B cell (primary cell): ENCODE measurements around the gene TMEM44. TPM values are rescaled to one million over a fixed set of nuclear protein-coding genes. Genes with fewer than 3 reads are reported as not detected.

Experiments used
- ATAC-seq: fragments of 200-7000 bp; cut with Tn5 transposase; one replicate; pipeline ENCODE4 v1.10.0; 2021; ENCODE audit warnings: low read depth, mild to moderate bottlenecking, moderate number of reproducible peaks, moderate library complexity
- CTCF ChIA-PET: fragments of 350-600 bp; sonication (Branson Sonifier 250); formaldehyde crosslinking; loops from one replicate; lab custom pipeline; 2021; ENCODE audit warnings: antibody characterized with exemption, inconsistent platforms; lab: Charles Lee
- POLR2A ChIA-PET: fragments of 350-600 bp; sonication (Branson Sonifier 250); formaldehyde crosslinking; loops from one replicate; lab custom pipeline; 2021; ENCODE audit warnings: antibody characterized with exemption; lab: Charles Lee
- DNase-seq: peaks from one replicate; pipeline ENCODE4 v3.0.0; 2013
- H2AFZ ChIP-seq: 2 replicates; pipeline ENCODE4 v1.6.1; 2012; ENCODE audit warnings: mild to moderate bottlenecking, low read depth, low read length; ENCODE audit not compliant: insufficient read depth, poor library complexity, severe bottlenecking
- H3K27ac ChIP-seq, 2 donors: 1 replicate in 1 of 2; 2 replicates in 1 of 2; pipeline ENCODE4 v1.5.1; 2012 to 2013; ENCODE audit warnings: low read length in 2 of 2, mild to moderate bottlenecking in 2 of 2, moderate library complexity in 1 of 2
- H3K27me3 ChIP-seq, 4 experiments: fragments of 200-600 bp in 1 of 4; sonication (generic) in 1 of 4; replicated peaks in 1 of 4; 1 replicate in 2 of 4; 2 replicates in 2 of 4; pipeline versions ENCODE4 v1.6.1 to v1.7.0; 2013 to 2016; ENCODE audit warnings: low read length in 3 of 4, mild to moderate bottlenecking in 2 of 4, mixed read lengths in 1 of 4, moderate library complexity in 1 of 4; ENCODE audit not compliant: insufficient read depth in 4 of 4, control insufficient read depth in 3 of 4; ENCODE audit errors: control extremely low read depth in 1 of 4
- H3K36me3 ChIP-seq, 2 experiments: replicated peaks in 1 of 2; 1 replicate in 1 of 2; 2 replicates in 1 of 2; pipeline versions ENCODE4 v1.6.1 to v1.7.1; 2013; ENCODE audit warnings: low read length in 1 of 2; ENCODE audit not compliant: insufficient read depth in 2 of 2, control insufficient read depth in 1 of 2; ENCODE audit errors: control extremely low read depth in 1 of 2, extremely low read depth in 1 of 2
- H3K4me1 ChIP-seq, 2 donors: fragments of 200-600 bp in 1 of 2; sonication (generic) in 1 of 2; 1 replicate in 1 of 2; 2 replicates in 1 of 2; pipeline versions ENCODE4 v1.5.1 to v1.6.1; 2013 to 2017; ENCODE audit warnings: low read length in 2 of 2; ENCODE audit not compliant: control insufficient read depth in 2 of 2, insufficient read depth in 2 of 2
- H3K4me2 ChIP-seq: replicated peaks from 2 replicates; pipeline ENCODE3; 2012; ENCODE audit warnings: mild to moderate bottlenecking, low read depth, low read length; ENCODE audit not compliant: poor library complexity, severe bottlenecking
- H3K4me3 ChIP-seq, 5 experiments: fragments of 200-600 bp in 1 of 5; sonication (generic) in 1 of 5; 1 replicate in 3 of 5; 2 replicates in 2 of 5; pipeline versions ENCODE4 v1.5.1 to v1.7.0; 2011 to 2016; ENCODE audit warnings: low read length in 4 of 5, mild to moderate bottlenecking in 4 of 5, low read depth in 2 of 5, control low read depth in 1 of 5, moderate library complexity in 1 of 5; ENCODE audit not compliant: insufficient read depth in 1 of 5; ENCODE audit errors: control extremely low read depth in 1 of 5, extremely low read depth in 1 of 5
- H3K79me2 ChIP-seq: fragments of 200-600 bp; sonication (generic); one replicate; pipeline ENCODE4 v1.6.0; 2016; ENCODE audit warnings: low read length; ENCODE audit not compliant: control insufficient read depth, insufficient read depth
- H3K9ac ChIP-seq: fragments of 200-600 bp; sonication (generic); 2 replicates; pipeline ENCODE4 v1.6.1; 2017; ENCODE audit warnings: mild to moderate bottlenecking, low read length, moderate library complexity
- H3K9me3 ChIP-seq, 3 donors: one replicate each; pipeline versions ENCODE4 v1.6.1 to v1.7.1; 2013; ENCODE audit warnings: low read length in 2 of 3; ENCODE audit not compliant: control insufficient read depth in 2 of 3, insufficient read depth in 1 of 3; ENCODE audit errors: control extremely low read depth in 1 of 3
- H4K20me1 ChIP-seq: 2 replicates; pipeline ENCODE4 v1.6.0; 2012; ENCODE audit warnings: mild to moderate bottlenecking, low read length; ENCODE audit not compliant: insufficient read depth, control insufficient read depth, poor library complexity, severe bottlenecking
- H3K27ac Mint-ChIP-seq: one replicate; pipeline ENCODE4 v1.8.0; 2021; ENCODE audit warnings: mixed read lengths
- H3K27me3 Mint-ChIP-seq: one replicate; pipeline ENCODE4 v1.8.0; 2021; ENCODE audit warnings: mixed read lengths
- H3K4me1 Mint-ChIP-seq: one replicate; pipeline ENCODE4 v1.8.0; 2021; ENCODE audit warnings: mixed read lengths
- H3K4me3 Mint-ChIP-seq: one replicate; pipeline ENCODE4 v1.8.0; 2021; ENCODE audit warnings: mixed read lengths
- H3K9me3 Mint-ChIP-seq: one replicate; pipeline ENCODE4 v1.8.0; 2022; ENCODE audit warnings: mixed read lengths; ENCODE audit not compliant: insufficient read depth
- CTCF ChIP-seq: fragments of 200-600 bp; IDR thresholded peaks from one replicate; pipeline ENCODE4 v1.8.0; 2022; ENCODE audit warnings: antibody characterized with exemption, mild to moderate bottlenecking
- EZH2 ChIP-seq: IDR thresholded peaks from 2 replicates; pipeline ENCODE4 v1.6.1; 2012; ENCODE audit warnings: borderline replicate concordance, low read depth, mild to moderate bottlenecking, moderate library complexity, low read length; ENCODE audit not compliant: insufficient read depth, poor library complexity, severe bottlenecking
- WGBS: methylation state at CpG from one replicate; pipeline ENCODE4 v1.1.5; 2013; ENCODE audit warnings: missing lambda C conversion rate; ENCODE audit not compliant: insufficient coverage; 5-methylcytosine and 5-hydroxymethylcytosine counted together
- intact Hi-C: fragments of 100-400 bp; cut with micrococcal nuclease; formaldehyde crosslinking; loops from one replicate; pipeline ENCODE4 v1.10.0; 2022
- polyA plus RNA-seq: library from polyadenylated mRNA; depleted of rRNA; stranded (reverse); fragments of >200 nt; gene quantifications from 2 replicates; pipeline ENCODE4 v1.2.3, GENCODE V29; 2012
- total RNA-seq, 2 donors: library from RNA; stranded (reverse); fragments of 120-200 nt in 1 of 2; gene quantifications; 1 replicate in 1 of 2; 2 replicates in 1 of 2; pipeline versions ENCODE4 v1.2.3 to v1.2.4, GENCODE V29; 2013 to 2022

TMEM44 gene
- total and polyA plus RNA-seq, 2 donors (not counting 1 experiment from before 2014, with no cell fraction given): 4.1 to 7.5 TPM

- Histone ChIP-seq H3K27me3 (peaks cover 0 to 17% (median 8%) of the 10 kb centered on the region in 4 experiments), H3K27ac (no peak overlapping the region), H3K4me1 (no peaks in the 10 kb centered on the region), H2AFZ (no peak overlapping the region), H3K4me2 (no peak overlapping the region), H3K9me3 (no peaks in the 10 kb centered on the region), H3K36me3 (no peaks in the 10 kb centered on the region), H4K20me1 (no peaks in the 10 kb centered on the region), H3K79me2 (no peaks in the 10 kb centered on the region), H3K9ac (no peak overlapping the region), H3K4me3 (no peak overlapping the region)
- DNase-seq (no peak), ATAC-seq (no peak)
- Mint-ChIP-seq H3K9me3 (no peaks in the 10 kb centered on the region), H3K4me1 (peaks cover 2% of the 10 kb centered on the region), H3K4me3 (no peak overlapping the region), H3K27me3 (peaks cover 34% of the 10 kb centered on the region), H3K27ac (no peak overlapping the region)
- POLR2A ChIA-PET: no interaction called here
- no peak for TF ChIP-seq EZH2
- no peak for TF ChIP-seq CTCF
- intact Hi-C loops: no loop called here
- 87% methylated on average over 8 of the region's 15 CpGs for WGBS
- CTCF ChIA-PET: interaction anchor here (0.9 to 4.3 kb wide), 6 partner anchors 8 to 183 kb away, joined by 3 to 53 read pairs (median 6); no protein-coding TSS in a partner anchor
Observed at GRCh38 chr3:194574639-194575483, 58.4 kb downstream of the TMEM44 start.
